ENCODE measurements around the gene GLIPR1L1. TPM values are rescaled to one million over a fixed set of nuclear protein-coding genes. Genes with fewer than 3 reads are reported as not detected.
A peak's percentile ranks its signal among the peaks of the same experiment; 100 is the strongest.

The GLIPR1L1 gene
- total and polyA plus RNA-seq, 8 donors, result 0.21 to 1.1 (median 0.75) TPM; not detected in 3

DNA sequence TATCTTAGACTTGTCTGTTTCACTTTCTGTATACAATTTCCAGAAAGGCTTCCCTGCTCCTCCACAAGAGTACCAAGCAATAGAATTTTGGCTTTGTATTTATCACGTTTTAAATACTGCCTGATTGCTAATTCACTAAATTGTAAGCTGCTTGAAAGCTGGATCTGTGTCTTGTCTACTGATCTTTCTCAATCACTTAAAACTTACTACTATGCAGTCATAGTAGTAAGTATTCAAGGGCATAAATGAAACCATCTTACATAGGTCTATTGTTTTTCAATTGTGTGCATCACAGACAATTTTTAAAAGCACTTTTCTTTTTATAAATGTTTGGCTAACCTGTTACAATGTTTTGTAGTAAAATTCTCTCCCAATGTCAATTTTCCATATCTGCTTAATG, 55.2 kb downstream of the GLIPR1L1 start:
- ATAC-seq (no peak), DNase-seq (no peak)
- Histone ChIP-seq H3K4me1 (peaks cover 0 to 27% of the 10 kb centered on the region in 2 donors), H3K27ac (peak overlapping the region; percentile 69 to 93), H3K36me3 (no peaks in the 10 kb centered on the region), H3K9me3 (no peaks in the 10 kb centered on the region), H3K27me3 (no peaks in the 10 kb centered on the region), H3K4me3 (peak overlapping the region in 1 of 2 donors; percentile 52)
- intact Hi-C loops (cut with DNase I), result no loop called here
- TF ChIP-seq, protein P1, sequence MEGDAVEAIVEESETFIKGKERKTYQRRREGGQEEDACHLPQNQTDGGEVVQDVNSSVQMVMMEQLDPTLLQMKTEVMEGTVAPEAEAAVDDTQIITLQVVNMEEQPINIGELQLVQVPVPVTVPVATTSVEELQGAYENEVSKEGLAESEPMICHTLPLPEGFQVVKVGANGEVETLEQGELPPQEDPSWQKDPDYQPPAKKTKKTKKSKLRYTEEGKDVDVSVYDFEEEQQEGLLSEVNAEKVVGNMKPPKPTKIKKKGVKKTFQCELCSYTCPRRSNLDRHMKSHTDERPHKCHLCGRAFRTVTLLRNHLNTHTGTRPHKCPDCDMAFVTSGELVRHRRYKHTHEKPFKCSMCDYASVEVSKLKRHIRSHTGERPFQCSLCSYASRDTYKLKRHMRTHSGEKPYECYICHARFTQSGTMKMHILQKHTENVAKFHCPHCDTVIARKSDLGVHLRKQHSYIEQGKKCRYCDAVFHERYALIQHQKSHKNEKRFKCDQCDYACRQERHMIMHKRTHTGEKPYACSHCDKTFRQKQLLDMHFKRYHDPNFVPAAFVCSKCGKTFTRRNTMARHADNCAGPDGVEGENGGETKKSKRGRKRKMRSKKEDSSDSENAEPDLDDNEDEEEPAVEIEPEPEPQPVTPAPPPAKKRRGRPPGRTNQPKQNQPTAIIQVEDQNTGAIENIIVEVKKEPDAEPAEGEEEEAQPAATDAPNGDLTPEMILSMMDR (IDR thresholded peaks at IDR 0.05), result no peak

DNA sequence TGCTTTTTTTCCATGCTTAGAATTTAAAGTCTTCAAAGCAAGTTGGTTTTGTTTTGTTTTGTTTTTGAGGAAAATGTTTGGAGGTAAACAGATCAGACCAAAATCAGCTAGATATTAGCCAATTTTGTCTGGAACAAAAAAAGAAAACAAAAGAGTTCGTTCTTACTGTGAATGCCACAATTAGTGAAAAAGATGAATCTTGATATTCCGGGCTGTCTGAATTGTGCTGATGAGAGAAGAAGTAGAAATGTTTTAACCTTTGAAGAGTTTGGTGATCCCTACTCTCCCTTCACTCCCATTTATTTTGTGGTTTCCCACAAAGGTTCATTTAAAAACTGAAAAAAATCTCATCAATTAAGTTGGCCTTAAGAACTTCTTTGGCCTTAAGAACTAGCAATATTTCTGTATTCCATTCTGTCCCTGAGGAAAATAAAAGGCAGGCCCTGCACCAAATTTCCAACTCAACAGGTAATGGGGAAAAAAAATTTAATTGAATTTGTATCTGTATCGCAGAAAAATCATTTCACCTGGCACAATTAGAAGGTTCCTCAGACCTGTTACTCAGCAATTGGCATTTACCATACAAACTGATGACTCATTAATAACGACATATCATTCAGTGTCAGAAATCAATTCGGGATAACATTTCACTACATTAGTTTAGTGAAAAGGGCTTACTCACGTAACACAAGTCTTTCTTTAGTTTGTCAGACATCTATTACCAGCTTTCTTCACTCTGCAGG, 55.9 kb downstream of the GLIPR1L1 start:
- Histone ChIP-seq H3K27ac (peak overlapping the region; percentile 69 to 93), H3K9me3 (no peaks in the 10 kb centered on the region), H3K36me3 (no peaks in the 10 kb centered on the region), H3K27me3 (no peaks in the 10 kb centered on the region), H3K4me3 (peak overlapping the region; percentile 45 to 52), H3K4me1 (peaks cover 0 to 27% of the 10 kb centered on the region in 2 donors)
- ATAC-seq (peak; percentile 7), DNase-seq (no peak)
- intact Hi-C loops (cut with DNase I), result no loop called here
- TF ChIP-seq, protein P1 (IDR thresholded peaks at IDR 0.05), result no peak

DNA sequence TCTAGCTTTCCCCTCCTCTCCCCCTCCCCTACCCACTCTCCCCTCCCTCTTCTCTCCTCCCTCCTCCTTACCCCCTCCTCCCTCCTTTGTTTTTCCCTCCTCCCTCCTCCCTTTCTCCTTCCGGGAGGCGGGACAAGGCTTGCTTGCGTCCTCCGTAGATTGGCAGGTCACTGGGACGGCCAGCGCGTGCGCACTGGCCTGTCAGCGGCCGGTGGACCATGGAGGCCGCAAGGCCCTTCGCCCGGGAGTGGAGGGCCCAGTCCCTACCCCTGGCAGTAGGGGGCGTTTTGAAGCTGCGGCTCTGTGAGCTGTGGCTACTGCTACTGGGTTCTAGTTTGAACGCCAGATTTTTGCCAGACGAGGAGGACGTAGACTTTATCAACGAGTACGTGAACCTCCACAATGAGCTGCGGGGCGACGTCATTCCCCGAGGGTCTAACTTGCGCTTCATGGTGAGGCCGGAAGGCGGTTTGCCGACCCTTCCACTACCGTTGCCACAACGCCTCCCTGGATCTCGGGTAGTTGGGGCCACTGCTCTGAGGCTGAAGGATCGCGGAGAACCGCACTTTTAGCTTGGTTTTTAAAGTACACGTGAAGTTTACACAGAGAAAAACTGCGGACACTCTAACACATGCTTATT, 56.5 kb downstream of the GLIPR1L1 start, which contains the start of gene GLIPR1L2:
TSS of gene GLIPR1L2 (plus strand) at position 191 of the 640 bp plus-strand sequence. CDS start at position 219, 28 bp downstream.
- Histone ChIP-seq H3K9me3 (no peaks in the 10 kb centered on the region), H3K27me3 (no peaks in the 10 kb centered on the region), H3K36me3 (no peaks in the 10 kb centered on the region), H3K4me1 (peaks cover 0 to 27% of the 10 kb centered on the region in 2 donors), H3K27ac (peak within 1 kb of the TSS; percentile 91 to 93), H3K4me3 (peak within 1 kb of the TSS; percentile 45 to 52)
- ATAC-seq, result peak; percentile 100
- TF ChIP-seq, protein P1 (IDR thresholded peaks at IDR 0.05), result peak; percentile 85 to 90
- peak; percentile 87 to 99 (median 97) for DNase-seq
- intact Hi-C loops (cut with DNase I), result no loop called here

DNA sequence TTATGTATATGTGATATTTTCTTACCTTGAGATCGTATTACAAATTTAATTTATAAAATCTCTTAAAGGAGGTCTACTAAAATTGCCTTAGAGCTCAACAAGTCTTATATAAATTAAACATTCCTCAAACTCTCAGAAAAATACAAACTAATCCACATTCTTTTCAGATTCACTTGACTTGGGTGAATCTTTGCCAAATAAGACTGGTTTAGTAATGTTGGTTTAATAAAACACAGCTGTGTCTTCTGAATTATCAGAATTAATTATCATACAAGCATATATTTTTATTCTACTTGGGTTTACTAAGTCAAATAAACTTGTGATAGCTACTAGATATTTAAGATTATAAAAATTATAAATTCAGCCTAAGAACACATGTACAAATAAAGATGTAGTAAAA, 69.8 kb downstream of the GLIPR1L1 start:
- TF ChIP-seq, protein P1 (IDR thresholded peaks at IDR 0.05), result no peak

DNA sequence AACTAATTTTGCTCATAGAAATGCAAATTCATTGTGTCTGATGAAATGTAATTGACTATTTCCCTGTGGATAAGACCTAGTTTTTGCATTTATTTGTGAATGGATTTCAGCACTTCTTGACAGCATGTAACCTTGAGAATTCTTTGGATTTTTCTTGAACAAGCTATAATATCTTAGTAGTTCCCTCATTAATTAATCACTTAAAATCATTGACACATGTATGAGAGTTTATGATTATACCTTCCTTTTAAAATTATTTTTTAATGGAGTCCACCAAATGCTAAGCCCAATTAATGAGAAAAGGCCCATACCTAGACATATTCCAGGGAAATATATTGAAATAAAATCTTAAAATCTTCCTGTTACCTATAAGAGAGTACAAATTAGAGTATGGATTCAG, 73.2 kb downstream of the GLIPR1L1 start:
- intact Hi-C loops (cut with DNase I), result loop anchor here in 1 of 2 donors (10.0 kb wide), 1 partner anchor 53 kb away; no protein-coding TSS in a partner anchor
- TF ChIP-seq, protein P1 (IDR thresholded peaks at IDR 0.05), result no peak
- no peaks in the 10 kb centered on the region for H3K36me3 ChIP-seq

More for the DNA sequence above, 69.8 kb downstream of the GLIPR1L1 start:
- DNase-seq (no peak), ATAC-seq (no peak)
- intact Hi-C loops (cut with DNase I), result loop anchor here in 1 of 2 donors (10.0 kb wide), 1 partner anchor 49 kb away; no protein-coding TSS in a partner anchor
- no peak overlapping the region for H3K27ac ChIP-seq
- H3K36me3 ChIP-seq, result no peaks in the 10 kb centered on the region
- H3K27me3 ChIP-seq, result no peaks in the 10 kb centered on the region
- H3K4me3 ChIP-seq, result no peak overlapping the region
- no peaks in the 10 kb centered on the region for H3K9me3 ChIP-seq
- no peaks in the 10 kb centered on the region for H3K4me1 ChIP-seq

More for the DNA sequence above, 73.2 kb downstream of the GLIPR1L1 start:
- Histone ChIP-seq H3K9me3 (no peaks in the 10 kb centered on the region), H3K4me3 (no peak overlapping the region), H3K27ac (no peak overlapping the region), H3K4me1 (no peaks in the 10 kb centered on the region), H3K27me3 (no peaks in the 10 kb centered on the region)
- DNase-seq (no peak), ATAC-seq (no peak)

Measured in left lung (tissue), 10 donors.